Body of pancreas (tissue), 4 donors: ENCODE data around the gene EYS. TPM values are rescaled to one million over a fixed set of nuclear protein-coding genes. Genes with fewer than 3 reads are reported as not detected.

Experiments used
- ATAC-seq: fragments of 150-250 bp; one replicate; pipeline ENCODE4 v1.9.1; 2016
- DNase-seq, 4 donors: peaks; one replicate each; pipeline ENCODE4 v3.0.0-alpha.2; 2019
- H3K27ac ChIP-seq, 4 donors: fragments of 200-600 bp; sonication (generic); 1 replicate in 3 of 4; 2 replicates in 1 of 4; pipeline versions ENCODE4 v1.5.1 to v1.6.1; 2016 to 2019; ENCODE audit warnings: mild to moderate bottlenecking in 1 of 4, mixed read lengths in 1 of 4, moderate library complexity in 1 of 4
- H3K27me3 ChIP-seq, 2 donors: fragments of 200-600 bp; sonication (generic); one replicate each; pipeline ENCODE4 v1.6.0; 2016; ENCODE audit warnings: mild to moderate bottlenecking in 1 of 2
- H3K36me3 ChIP-seq, 2 donors: fragments of 200-600 bp; sonication (generic); replicated peaks in 1 of 2; 2 replicates each; pipeline ENCODE4 v1.5.1; 2016; ENCODE audit warnings: low read depth in 2 of 2; ENCODE audit not compliant: insufficient read depth in 1 of 2
- H3K4me1 ChIP-seq: fragments of 200-600 bp; sonication (generic); one replicate; pipeline ENCODE4 v1.6.0; 2016
- H3K4me3 ChIP-seq, 2 donors: fragments of 200-600 bp; sonication (generic); 1 replicate in 1 of 2; 2 replicates in 1 of 2; pipeline ENCODE4 v1.5.1; 2016 to 2019
- H3K9me3 ChIP-seq, 3 donors: fragments of 200-600 bp; sonication (generic); 1 replicate in 2 of 3; 2 replicates in 1 of 3; pipeline ENCODE4 v1.5.1; 2016
- CTCF ChIP-seq, 7 experiments: fragments of 450-650 bp in 4 of 7; fragments of 200-600 bp in 3 of 7; sonication (generic) in 3 of 7; IDR thresholded peaks; one replicate each; pipeline ENCODE4 v1.5.1; 2016 to 2019; ENCODE audit warnings: antibody characterized with exemption in 7 of 7
- POLR2A ChIP-seq, 3 donors: fragments of 450-650 bp; IDR thresholded peaks; one replicate each; pipeline ENCODE4 v1.6.1; 2016; ENCODE audit warnings: antibody characterized with exemption in 3 of 3, mild to moderate bottlenecking in 2 of 3
- WGBS, 2 donors: methylation state at CpG; one replicate each; pipeline ENCODE4 v1.1.5; 2017; 5-methylcytosine and 5-hydroxymethylcytosine counted together
- intact Hi-C: fragments of 100-400 bp; cut with DNase I; formaldehyde crosslinking; loops from one replicate; pipeline ENCODE4 v1.15.1; 2023
- total RNA-seq, 2 donors: library from RNA; depleted of rRNA; stranded (reverse); fragments of >200 nt; gene quantifications; one replicate each; pipeline ENCODE4 v1.1.0, GENCODE V29; 2016

The EYS gene
- total RNA-seq, 2 donors from 2014 or later = 0.26 TPM; not detected in 1

GRCh38 chr6:65700561-65700960 is 6.5 kb downstream of the EYS start:
- Histone ChIP-seq H3K27me3 (no peaks in the 10 kb centered on the region), H3K4me1 (no peaks in the 10 kb centered on the region), H3K9me3 (no peaks in the 10 kb centered on the region), H3K4me3 (no peak overlapping the region), H3K36me3 (no peaks in the 10 kb centered on the region), H3K27ac (no peak overlapping the region)
- ATAC-seq (no peak), DNase-seq (no peak)
- TF ChIP-seq POLR2A (IDR thresholded peaks at IDR 0.05) = no peak
- TF ChIP-seq CTCF (IDR thresholded peaks at IDR 0.05) = no peak
- intact Hi-C loops = no loop called here
- 24 to 37% methylated on average over 4 of the region's 4 CpGs for WGBS, 2 donors

GRCh38 chr6:65692109-65692508 is 14.9 kb downstream of the EYS start:
- Histone ChIP-seq H3K27ac (no peak overlapping the region), H3K36me3 (no peaks in the 10 kb centered on the region), H3K9me3 (no peaks in the 10 kb centered on the region), H3K27me3 (no peaks in the 10 kb centered on the region), H3K4me3 (no peak overlapping the region), H3K4me1 (no peaks in the 10 kb centered on the region)
- no peak for DNase-seq
- ATAC-seq = no peak
- intact Hi-C loops = no loop called here
- TF ChIP-seq POLR2A (IDR thresholded peaks at IDR 0.05) (no peak), CTCF (IDR thresholded peaks at IDR 0.05) (no peak)
- WGBS, 2 donors = 35 to 68% methylated on average over 3 of the region's 3 CpGs

DNA sequence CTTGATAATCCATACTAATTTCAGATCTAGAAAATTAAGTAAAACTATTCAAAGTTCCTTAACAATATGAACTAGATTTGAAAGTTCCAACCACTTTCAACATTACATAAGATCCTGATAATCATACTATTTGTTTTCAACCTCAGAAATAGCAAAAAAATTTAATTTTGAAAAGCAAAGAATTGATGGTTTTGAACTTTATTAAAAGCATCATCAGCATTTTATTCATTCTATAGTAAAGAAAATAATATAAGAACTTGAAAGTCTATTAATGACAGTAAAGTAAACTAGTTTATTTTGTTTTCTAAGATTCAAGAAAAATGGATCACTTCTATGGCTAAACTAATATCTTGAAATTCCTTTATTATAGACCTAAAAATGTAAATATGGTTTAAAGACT is 26.8 kb downstream of the EYS start:
- Histone ChIP-seq H3K27ac (no peak overlapping the region), H3K4me1 (no peaks in the 10 kb centered on the region), H3K9me3 (no peaks in the 10 kb centered on the region), H3K36me3 (no peaks in the 10 kb centered on the region), H3K4me3 (no peak overlapping the region), H3K27me3 (no peaks in the 10 kb centered on the region)
- no peak for TF ChIP-seq POLR2A (IDR thresholded peaks at IDR 0.05)
- TF ChIP-seq CTCF (IDR thresholded peaks at IDR 0.05) = no peak
- intact Hi-C loops = no loop called here
- ATAC-seq = no peak
- no peak for DNase-seq

DNA sequence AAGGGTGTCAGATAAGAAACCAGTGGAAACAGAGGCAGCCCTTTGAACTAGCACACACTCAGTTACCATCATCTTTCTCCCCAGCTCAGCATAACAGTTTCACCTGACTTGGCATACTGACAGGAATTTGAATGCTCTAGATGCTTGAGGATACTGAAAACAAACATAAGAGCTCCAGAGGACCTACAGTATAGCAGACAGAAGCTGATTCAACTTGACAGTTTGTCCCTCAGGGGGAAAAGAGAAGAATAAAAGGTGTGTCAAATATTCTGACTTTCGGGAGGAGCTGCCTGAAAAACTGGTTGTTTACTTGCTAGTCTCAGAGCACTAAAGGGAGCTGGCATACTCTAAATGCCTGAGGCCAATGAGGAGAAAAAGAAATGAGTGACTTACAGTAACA is 35.1 kb downstream of the EYS start:
- H3K4me1 ChIP-seq = no peaks in the 10 kb centered on the region
- DNase-seq (no peak), ATAC-seq (no peak)
- no peak overlapping the region for H3K4me3 ChIP-seq
- no peak for TF ChIP-seq CTCF (IDR thresholded peaks at IDR 0.05)
- no peak for TF ChIP-seq POLR2A (IDR thresholded peaks at IDR 0.05)
- intact Hi-C loops = no loop called here
- H3K27me3 ChIP-seq = no peaks in the 10 kb centered on the region
- no peaks in the 10 kb centered on the region for H3K36me3 ChIP-seq
- H3K27ac ChIP-seq = no peak overlapping the region
- 32 to 44% methylated on average over 1 of the region's 1 CpG for WGBS, 2 donors
- H3K9me3 ChIP-seq = peaks cover 0 to 5% (median 0%) of the 10 kb centered on the region in 3 donors

DNA sequence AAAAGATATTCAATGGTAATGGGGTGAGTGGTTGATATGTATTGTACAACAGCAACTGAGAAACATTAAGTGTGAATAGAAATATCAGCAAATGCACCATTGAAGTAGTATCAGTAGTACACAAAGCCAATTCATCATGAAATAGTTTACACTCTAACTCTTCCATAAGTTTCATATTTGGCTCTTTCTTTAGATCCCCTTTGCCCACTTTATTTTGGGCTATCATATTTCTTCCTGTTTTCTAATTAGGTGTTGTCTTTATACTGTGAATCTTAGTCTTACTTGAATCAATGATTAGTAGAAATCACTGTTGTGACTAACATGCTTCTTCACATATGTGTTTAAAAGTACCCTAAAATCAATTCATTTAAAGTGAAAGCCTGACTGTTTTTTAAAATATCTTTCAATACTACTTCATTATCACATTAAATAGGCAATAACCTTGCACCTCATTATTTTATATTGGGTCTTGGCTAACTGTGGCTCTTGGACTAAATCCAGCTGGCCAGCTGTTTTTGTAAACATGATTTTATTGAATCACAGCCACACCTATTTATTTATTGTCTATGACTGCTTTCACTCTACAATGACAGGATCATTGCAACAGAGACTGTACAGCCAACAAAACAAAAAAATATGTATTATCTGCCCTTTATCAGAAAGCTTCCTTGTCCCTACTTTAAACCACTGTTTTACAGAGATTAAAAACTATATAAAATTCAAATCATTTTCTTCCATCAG is 38.9 kb downstream of the EYS start:
- no peak for DNase-seq
- TF ChIP-seq POLR2A (IDR thresholded peaks at IDR 0.05) = no peak
- no peak for TF ChIP-seq CTCF (IDR thresholded peaks at IDR 0.05)
- no peak overlapping the region for H3K4me3 ChIP-seq
- intact Hi-C loops = no loop called here
- H3K27ac ChIP-seq = no peak overlapping the region
- H3K4me1 ChIP-seq = no peaks in the 10 kb centered on the region
- H3K27me3 ChIP-seq = no peaks in the 10 kb centered on the region
- H3K9me3 ChIP-seq = no peaks in the 10 kb centered on the region
- no peaks in the 10 kb centered on the region for H3K36me3 ChIP-seq
- no peak for ATAC-seq
